Measurements from ENCODE around the gene ZNF831.

DNA sequence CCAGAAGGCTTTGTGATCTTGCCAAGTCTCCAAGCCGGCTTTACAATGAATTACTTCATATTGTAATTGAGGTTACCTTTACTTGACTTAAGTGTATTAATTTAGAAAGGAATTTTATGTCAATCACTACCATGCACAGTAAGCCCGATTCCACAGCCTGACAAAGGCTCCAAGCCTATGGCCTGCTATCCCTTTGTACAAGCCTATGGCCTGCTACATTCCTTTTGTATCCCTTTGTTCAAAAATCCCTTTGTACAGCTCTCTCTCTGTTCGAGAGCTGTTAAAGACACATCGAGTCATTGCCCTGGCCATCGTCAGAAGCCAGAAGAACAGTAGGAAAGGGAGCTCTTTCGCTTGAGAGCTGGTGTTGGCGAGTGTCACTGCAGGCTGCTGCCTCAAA lies 134.1 kb downstream of the ZNF831 start:
- TF ChIP-seq EZH2 (IDR thresholded peaks at IDR 0.05; ENCODE audit: borderline replicate concordance, low read length) = no peak
- TF ChIP-seq, protein P1, sequence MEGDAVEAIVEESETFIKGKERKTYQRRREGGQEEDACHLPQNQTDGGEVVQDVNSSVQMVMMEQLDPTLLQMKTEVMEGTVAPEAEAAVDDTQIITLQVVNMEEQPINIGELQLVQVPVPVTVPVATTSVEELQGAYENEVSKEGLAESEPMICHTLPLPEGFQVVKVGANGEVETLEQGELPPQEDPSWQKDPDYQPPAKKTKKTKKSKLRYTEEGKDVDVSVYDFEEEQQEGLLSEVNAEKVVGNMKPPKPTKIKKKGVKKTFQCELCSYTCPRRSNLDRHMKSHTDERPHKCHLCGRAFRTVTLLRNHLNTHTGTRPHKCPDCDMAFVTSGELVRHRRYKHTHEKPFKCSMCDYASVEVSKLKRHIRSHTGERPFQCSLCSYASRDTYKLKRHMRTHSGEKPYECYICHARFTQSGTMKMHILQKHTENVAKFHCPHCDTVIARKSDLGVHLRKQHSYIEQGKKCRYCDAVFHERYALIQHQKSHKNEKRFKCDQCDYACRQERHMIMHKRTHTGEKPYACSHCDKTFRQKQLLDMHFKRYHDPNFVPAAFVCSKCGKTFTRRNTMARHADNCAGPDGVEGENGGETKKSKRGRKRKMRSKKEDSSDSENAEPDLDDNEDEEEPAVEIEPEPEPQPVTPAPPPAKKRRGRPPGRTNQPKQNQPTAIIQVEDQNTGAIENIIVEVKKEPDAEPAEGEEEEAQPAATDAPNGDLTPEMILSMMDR (conservative IDR thresholded peaks at IDR 0.05 in 1 of 2, IDR thresholded peaks at IDR 0.05 in 1 of 2; ENCODE audit: extremely low read depth in 1 of 2, insufficient read depth in 1 of 2, low read depth in 1 of 2, low read length in 2 of 2) = no peak

Data from mammary epithelial cell (primary cell).